Measurements from ENCODE around the gene TMED9. TPM values are rescaled to one million over a fixed set of nuclear protein-coding genes. Genes with fewer than 3 reads are reported as not detected.

The TMED9 gene
- total and polyA plus RNA-seq, 5 donors, result 64.4 to 102 (median 79.7) TPM

- 88% methylated on average over 22 of the region's 22 CpGs for WGBS
- ATAC-seq (no peak), DNase-seq (no peak)
- Histone ChIP-seq H3K27me3 (ENCODE audit: control insufficient read depth, insufficient read depth) (no peaks in the 10 kb centered on the region), H3K4me1 (ENCODE audit: control insufficient read depth, insufficient read depth, low read length) (no peaks in the 10 kb centered on the region), H3K4me3 (ENCODE audit: low read length) (no peak overlapping the region), H3K27ac (ENCODE audit: low read length) (no peak overlapping the region), H3K9me3 (ENCODE audit: control insufficient read depth, low read length) (no peaks in the 10 kb centered on the region)
- intact Hi-C loops (cut with DNase I), result no loop called here
Observed at GRCh38 chr5:177606071-177607051, 14.4 kb downstream of the TMED9 start.

DNA sequence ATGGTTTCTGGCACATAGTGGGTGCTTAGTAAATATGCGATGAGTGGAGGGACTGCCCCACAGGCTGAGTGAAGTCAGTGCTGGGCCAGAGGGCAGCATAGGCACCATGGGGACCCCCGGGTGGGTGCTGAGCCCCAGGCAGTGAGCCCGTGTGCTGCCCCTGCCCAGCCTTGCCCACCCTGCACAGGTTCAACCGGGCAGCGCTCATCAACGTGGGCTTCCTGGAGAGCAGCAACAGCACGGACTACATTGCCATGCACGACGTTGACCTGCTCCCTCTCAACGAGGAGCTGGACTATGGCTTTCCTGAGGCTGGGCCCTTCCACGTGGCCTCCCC lies 15.1 kb downstream of the TMED9 start:
- ATAC-seq (peak in 1 of 2 donors; percentile 3), DNase-seq (no peak)
- Histone ChIP-seq H3K27ac (ENCODE audit: low read length) (no peak overlapping the region), H3K4me3 (ENCODE audit: low read length) (no peak overlapping the region), H3K27me3 (ENCODE audit: control insufficient read depth, insufficient read depth) (no peaks in the 10 kb centered on the region), H3K4me1 (ENCODE audit: control insufficient read depth, insufficient read depth, low read length) (no peaks in the 10 kb centered on the region), H3K9me3 (ENCODE audit: control insufficient read depth, low read length) (no peaks in the 10 kb centered on the region)
- 59% methylated on average over 11 of the region's 11 CpGs for WGBS
- intact Hi-C loops (cut with DNase I), result no loop called here

- Histone ChIP-seq H3K27ac (ENCODE audit: low read length) (no peak overlapping the region), H3K27me3 (ENCODE audit: control insufficient read depth, insufficient read depth) (no peaks in the 10 kb centered on the region), H3K4me3 (ENCODE audit: low read length) (no peak overlapping the region), H3K4me1 (ENCODE audit: control insufficient read depth, insufficient read depth, low read length) (no peaks in the 10 kb centered on the region), H3K9me3 (ENCODE audit: control insufficient read depth, low read length) (no peaks in the 10 kb centered on the region)
- ATAC-seq, result peak; percentile 81 to 85
- intact Hi-C loops (cut with DNase I), result no loop called here
- 25% methylated on average over 15 of the region's 15 CpGs for WGBS
- DNase-seq, result peak; percentile 73 to 91 (median 88)
Observed at GRCh38 chr5:177607452-177608192, 15.6 kb downstream of the TMED9 start.

DNA sequence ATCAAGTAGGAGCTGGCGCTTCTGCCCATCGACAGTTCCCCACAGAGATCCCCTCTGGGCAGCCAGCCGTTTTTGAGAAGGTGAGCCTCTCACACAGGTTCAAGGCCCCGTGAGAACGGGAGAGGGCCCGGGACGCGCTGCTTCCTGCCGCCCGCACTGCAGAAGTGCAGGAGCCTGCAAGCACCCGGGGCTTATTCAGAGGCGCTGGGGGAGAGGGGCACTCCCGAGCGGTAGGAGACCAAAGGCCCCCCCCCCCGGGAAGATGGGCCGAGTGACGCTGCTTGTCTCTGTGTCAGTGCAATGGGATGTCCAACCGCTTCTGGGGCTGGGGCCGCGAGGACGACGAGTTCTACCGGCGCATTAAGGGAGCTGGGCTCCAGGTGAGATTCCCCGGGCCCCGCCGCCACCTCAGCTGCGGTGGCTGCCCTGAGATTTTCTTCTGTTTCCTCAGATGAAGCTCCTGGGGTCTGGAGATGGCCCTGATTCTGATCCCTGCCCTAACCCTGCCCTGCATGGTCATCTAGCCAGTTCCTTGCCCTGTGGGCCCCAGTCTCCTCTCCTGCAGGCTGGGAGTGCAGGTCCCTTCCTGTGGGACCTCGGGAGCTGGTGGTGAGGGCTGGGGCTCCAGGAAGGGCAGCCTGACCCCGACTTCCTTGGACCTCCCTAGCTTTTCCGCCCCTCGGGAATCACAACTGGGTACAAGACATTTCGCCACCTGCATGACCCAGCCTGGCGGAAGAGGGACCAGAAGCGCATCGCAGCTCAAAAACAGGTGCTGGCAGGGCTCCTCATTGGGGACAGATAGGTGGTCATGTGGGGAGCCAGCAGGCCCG lies 16.5 kb downstream of the TMED9 start:
- Histone ChIP-seq H3K9me3 (ENCODE audit: control insufficient read depth, low read length) (no peaks in the 10 kb centered on the region), H3K4me3 (ENCODE audit: low read length) (no peak overlapping the region), H3K4me1 (ENCODE audit: control insufficient read depth, insufficient read depth, low read length) (no peaks in the 10 kb centered on the region), H3K27ac (ENCODE audit: low read length) (no peak overlapping the region), H3K27me3 (ENCODE audit: control insufficient read depth, insufficient read depth) (no peaks in the 10 kb centered on the region)
- DNase-seq, result peak in 1 of 3 donors; percentile 65
- intact Hi-C loops (cut with DNase I), result no loop called here
- WGBS, result 91% methylated on average over 37 of the region's 37 CpGs
- ATAC-seq, result no peak

GRCh38 chr5:177609076-177610059 lies 17.4 kb downstream of the TMED9 start:
- ATAC-seq, result no peak
- H3K9me3 ChIP-seq (ENCODE audit: control insufficient read depth, low read length), result no peaks in the 10 kb centered on the region
- no peaks in the 10 kb centered on the region for H3K4me1 ChIP-seq (ENCODE audit: control insufficient read depth, insufficient read depth, low read length)
- 79% methylated on average over 21 of the region's 21 CpGs for WGBS
- H3K27ac ChIP-seq (ENCODE audit: low read length), result no peak overlapping the region
- H3K27me3 ChIP-seq (ENCODE audit: control insufficient read depth, insufficient read depth), result no peaks in the 10 kb centered on the region
- DNase-seq, result no peak
- H3K4me3 ChIP-seq (ENCODE audit: low read length), result no peak overlapping the region
- intact Hi-C loops (cut with DNase I), result no loop called here

DNA sequence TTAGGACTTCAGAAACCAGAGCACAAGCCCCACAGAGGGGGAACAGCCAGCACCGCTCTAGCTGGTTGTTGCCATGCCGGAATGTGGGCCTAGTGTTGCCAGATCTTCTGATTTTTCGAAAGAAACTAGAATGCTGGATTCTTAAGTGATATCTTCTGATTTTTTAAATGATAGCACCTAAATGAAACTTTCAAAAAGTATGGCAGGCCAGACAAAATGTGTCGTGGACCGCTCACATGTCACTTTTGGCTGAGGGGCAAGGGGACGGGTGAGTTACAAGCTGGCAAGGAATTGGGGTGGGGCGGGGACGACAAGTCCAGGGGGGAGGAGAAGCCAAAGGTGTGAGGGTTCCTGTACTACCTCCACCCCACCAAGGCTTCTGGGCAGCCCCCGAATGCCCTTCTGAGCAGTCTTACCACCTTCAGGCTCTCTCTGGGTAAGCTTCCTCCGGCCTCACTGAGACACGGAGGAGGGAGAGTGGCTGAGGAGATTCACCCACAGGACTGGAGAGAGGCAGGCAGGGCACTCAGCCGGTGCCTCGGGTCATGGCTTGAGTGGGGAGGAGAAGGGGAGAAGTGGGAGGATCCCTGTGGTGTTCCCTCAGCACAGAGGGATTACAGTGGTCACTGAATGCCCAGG lies 18.2 kb downstream of the TMED9 start:
- Histone ChIP-seq H3K4me3 (ENCODE audit: low read length) (no peak overlapping the region), H3K27me3 (ENCODE audit: control insufficient read depth, insufficient read depth) (no peaks in the 10 kb centered on the region), H3K9me3 (ENCODE audit: control insufficient read depth, low read length) (no peaks in the 10 kb centered on the region), H3K4me1 (ENCODE audit: control insufficient read depth, insufficient read depth, low read length) (no peaks in the 10 kb centered on the region), H3K27ac (ENCODE audit: low read length) (no peak overlapping the region)
- ATAC-seq, result no peak
- 76% methylated on average over 13 of the region's 13 CpGs for WGBS
- DNase-seq, result no peak
- intact Hi-C loops (cut with DNase I), result no loop called here

- Histone ChIP-seq H3K4me3 (ENCODE audit: low read length) (no peak overlapping the region), H3K27ac (ENCODE audit: low read length) (no peak overlapping the region), H3K4me1 (ENCODE audit: control insufficient read depth, insufficient read depth, low read length) (no peaks in the 10 kb centered on the region), H3K9me3 (ENCODE audit: control insufficient read depth, low read length) (no peaks in the 10 kb centered on the region), H3K27me3 (ENCODE audit: control insufficient read depth, insufficient read depth) (no peaks in the 10 kb centered on the region)
- intact Hi-C loops (cut with DNase I), result no loop called here
- ATAC-seq, result no peak
- DNase-seq, result no peak
- 76% methylated on average over 4 of the region's 4 CpGs for WGBS
Observed at GRCh38 chr5:177610770-177611445, 18.9 kb downstream of the TMED9 start.

- no peak overlapping the region for H3K4me3 ChIP-seq (ENCODE audit: low read length)
- ATAC-seq, result no peak
- no peaks in the 10 kb centered on the region for H3K4me1 ChIP-seq (ENCODE audit: control insufficient read depth, insufficient read depth, low read length)
- no peak for DNase-seq
- no peaks in the 10 kb centered on the region for H3K9me3 ChIP-seq (ENCODE audit: control insufficient read depth, low read length)
- no peaks in the 10 kb centered on the region for H3K27me3 ChIP-seq (ENCODE audit: control insufficient read depth, insufficient read depth)
- 89% methylated on average over 15 of the region's 15 CpGs for WGBS
- H3K27ac ChIP-seq (ENCODE audit: low read length), result no peak overlapping the region
- intact Hi-C loops (cut with DNase I), result no loop called here
Observed at GRCh38 chr5:177611446-177612214, 19.6 kb downstream of the TMED9 start.

DNA sequence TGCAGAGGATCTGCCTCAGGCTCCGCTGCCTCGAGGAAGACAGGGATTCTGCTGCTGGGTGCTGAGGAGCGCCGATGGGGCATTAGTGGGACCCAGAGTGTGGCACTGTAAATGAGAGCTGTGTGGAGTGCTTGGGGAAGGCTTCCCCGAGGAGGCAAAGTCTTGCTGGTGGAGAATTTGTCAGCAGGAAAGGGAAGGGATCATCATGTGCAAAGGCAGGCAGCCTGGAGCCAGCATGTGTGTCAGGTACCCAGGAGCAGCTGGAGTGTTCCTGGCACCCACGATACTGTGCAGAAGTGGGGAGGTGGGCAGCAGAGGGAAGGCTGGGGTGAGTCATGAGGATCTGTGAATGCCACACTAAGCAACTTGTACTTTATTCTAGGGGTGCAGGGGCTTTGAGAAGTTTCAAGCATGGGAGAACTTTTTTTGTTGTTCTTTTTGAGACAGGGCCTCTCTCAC lies 20.2 kb downstream of the TMED9 start:
- Histone ChIP-seq H3K27me3 (ENCODE audit: control insufficient read depth, insufficient read depth) (no peaks in the 10 kb centered on the region), H3K4me1 (ENCODE audit: control insufficient read depth, insufficient read depth, low read length) (no peaks in the 10 kb centered on the region), H3K27ac (ENCODE audit: low read length) (no peak overlapping the region), H3K9me3 (ENCODE audit: control insufficient read depth, low read length) (no peaks in the 10 kb centered on the region), H3K4me3 (ENCODE audit: low read length) (no peak overlapping the region)
- 73% methylated on average over 6 of the region's 6 CpGs for WGBS
- ATAC-seq (no peak), DNase-seq (no peak)
- intact Hi-C loops (cut with DNase I), result no loop called here
